Endothelial cell (in vitro differentiated cells): ENCODE results near the gene SDK2. TPM values are rescaled to one million over a fixed set of nuclear protein-coding genes. Genes with fewer than 3 reads are reported as not detected.

Experiments used
- DNase-seq: peaks from one replicate; pipeline ENCODE4 v3.0.0; 2021; ENCODE audit warnings: low spot score
- H3K27ac Mint-ChIP-seq: one replicate; pipeline ENCODE4 v1.8.0; 2021; ENCODE audit warnings: mixed read lengths, inconsistent platforms; ENCODE audit not compliant: unreplicated experiment
- H3K27me3 Mint-ChIP-seq: one replicate; pipeline ENCODE4 v1.8.0; 2021; ENCODE audit warnings: mild to moderate bottlenecking, moderate library complexity, mixed read lengths, inconsistent platforms; ENCODE audit not compliant: unreplicated experiment
- H3K36me3 Mint-ChIP-seq: one replicate; pipeline ENCODE4 v1.8.0; 2021; ENCODE audit warnings: mild to moderate bottlenecking, low read depth, mixed read lengths, inconsistent platforms; ENCODE audit not compliant: unreplicated experiment
- H3K4me1 Mint-ChIP-seq: one replicate; pipeline ENCODE4 v1.8.0; 2021; ENCODE audit warnings: mild to moderate bottlenecking, mixed read lengths, inconsistent platforms; ENCODE audit not compliant: unreplicated experiment
- H3K4me3 Mint-ChIP-seq: one replicate; pipeline ENCODE4 v1.8.0; 2021; ENCODE audit warnings: mild to moderate bottlenecking, mixed read lengths, inconsistent platforms; ENCODE audit not compliant: unreplicated experiment
- H3K9me3 Mint-ChIP-seq: one replicate; pipeline ENCODE4 v1.8.0; 2021; ENCODE audit warnings: mixed read lengths, inconsistent platforms; ENCODE audit not compliant: unreplicated experiment
- CTCF ChIP-seq: fragments of 200-600 bp; sonication (generic); IDR thresholded peaks from one replicate; pipeline ENCODE4 v1.5.0; 2021; ENCODE audit warnings: antibody characterized with exemption; ENCODE audit not compliant: unreplicated experiment
- total RNA-seq: library from RNA; stranded (reverse); fragmentation: NEBNext Ultra II Directional; extraction: Animal tissue kit (Norgen Biotek cat#: 25700); gene quantifications from one replicate; pipeline ENCODE4 v1.2.1, GENCODE V29; 2021; ENCODE audit not compliant: unreplicated experiment

Gene SDK2
- total RNA-seq, 1 donor from 2014 or later, result 2.4 TPM

GRCh38 chr17:73503560-73503959 is 140.7 kb downstream of the SDK2 start:
- Mint-ChIP-seq H3K4me1 (no peaks in the 10 kb centered on the region), H3K27ac (no peak overlapping the region), H3K27me3 (peaks cover 9% of the 10 kb centered on the region), H3K36me3 (no peaks in the 10 kb centered on the region), H3K9me3 (no peaks in the 10 kb centered on the region), H3K4me3 (no peak overlapping the region)
- no peak for DNase-seq
- no peak for TF ChIP-seq CTCF

DNA sequence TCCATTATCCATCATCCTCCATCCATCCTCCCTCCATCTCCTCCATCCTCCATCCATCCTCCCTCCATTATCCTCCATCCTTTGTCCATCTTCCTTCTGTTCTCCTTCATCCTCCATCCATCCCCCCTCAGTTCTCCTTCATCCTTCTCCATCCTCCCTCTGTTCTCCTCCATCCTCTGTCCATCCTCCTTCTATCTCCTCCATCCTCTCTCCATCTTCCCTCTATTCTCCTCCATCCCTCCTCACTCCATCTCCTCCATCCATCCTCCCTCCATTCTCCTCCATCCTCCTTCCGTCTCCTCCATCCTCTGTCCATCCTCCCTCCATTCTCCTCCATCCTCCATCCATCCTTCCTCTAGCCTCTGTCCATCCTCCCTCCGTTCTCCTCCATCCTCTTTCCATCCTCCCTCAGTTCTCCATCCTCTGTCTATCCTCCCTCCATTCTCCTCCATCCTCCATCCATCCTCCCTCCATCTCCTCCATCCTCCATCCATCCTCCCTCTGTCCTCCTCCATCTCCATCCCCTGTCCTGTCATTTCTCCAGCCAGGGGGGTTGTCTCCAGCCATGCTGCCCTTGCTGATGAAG is 143.7 kb downstream of the SDK2 start:
- Mint-ChIP-seq H3K9me3 (no peaks in the 10 kb centered on the region), H3K36me3 (peaks cover 3% of the 10 kb centered on the region), H3K27ac (no peak overlapping the region), H3K4me3 (no peak overlapping the region), H3K4me1 (no peaks in the 10 kb centered on the region), H3K27me3 (peaks cover 13% of the 10 kb centered on the region)
- no peak for TF ChIP-seq CTCF
- no peak for DNase-seq

GRCh38 chr17:73498886-73499554 is 145.2 kb downstream of the SDK2 start:
- Mint-ChIP-seq H3K36me3 (peaks cover 3% of the 10 kb centered on the region), H3K27me3 (peaks cover 13% of the 10 kb centered on the region), H3K4me1 (no peaks in the 10 kb centered on the region)

GRCh38 chr17:73498176-73498575 is 146.1 kb downstream of the SDK2 start:
- DNase-seq, result no peak
- TF ChIP-seq CTCF, result no peak
- H3K4me3 Mint-ChIP-seq, result no peak overlapping the region
- no peak overlapping the region for H3K27ac Mint-ChIP-seq
- peaks cover 13% of the 10 kb centered on the region for H3K27me3 Mint-ChIP-seq
- H3K4me1 Mint-ChIP-seq, result peaks cover 1% of the 10 kb centered on the region
- no peaks in the 10 kb centered on the region for H3K9me3 Mint-ChIP-seq
- H3K36me3 Mint-ChIP-seq, result peaks cover 3% of the 10 kb centered on the region

More at GRCh38 chr17:73498886-73499554, 145.2 kb downstream of the SDK2 start:
- no peaks in the 10 kb centered on the region for H3K9me3 Mint-ChIP-seq
- no peak for TF ChIP-seq CTCF
- no peak overlapping the region for H3K27ac Mint-ChIP-seq
- no peak overlapping the region for H3K4me3 Mint-ChIP-seq
- no peak for DNase-seq

DNA sequence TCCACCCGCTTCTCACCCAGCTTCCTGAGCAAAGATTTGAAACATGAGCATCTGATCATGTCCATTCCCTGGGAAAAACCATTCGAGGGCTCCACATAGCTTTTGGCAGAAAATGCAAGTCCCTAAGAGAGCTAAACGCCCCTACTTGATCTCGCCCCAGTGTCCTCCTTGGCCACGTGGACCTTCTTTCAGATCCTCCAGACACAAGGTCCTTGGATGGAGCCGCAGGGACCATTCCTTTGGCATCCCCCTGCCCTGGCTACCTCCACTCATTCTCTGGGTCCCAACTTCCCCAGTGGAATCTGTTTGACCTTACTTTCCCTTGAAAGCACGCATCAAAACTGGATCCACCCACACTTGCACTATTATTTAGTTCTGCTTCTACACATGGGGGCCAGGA is 146.5 kb downstream of the SDK2 start:
- Mint-ChIP-seq H3K9me3 (no peaks in the 10 kb centered on the region), H3K36me3 (peaks cover 3% of the 10 kb centered on the region), H3K27ac (no peak overlapping the region), H3K4me1 (peaks cover 3% of the 10 kb centered on the region), H3K27me3 (peaks cover 14% of the 10 kb centered on the region), H3K4me3 (no peak overlapping the region)
- DNase-seq, result no peak
- no peak for TF ChIP-seq CTCF
